A549 treated with dexamethasone at 1 μM for 4 hours (cell line): Measurements from ENCODE around the gene TTC14. TPM values are rescaled to one million over a fixed set of nuclear protein-coding genes. Genes with fewer than 3 reads are reported as not detected.

Source experiments
- total RNA-seq: library from RNA; stranded (reverse); fragments of 200-300 nt; extraction: Qiagen RNA extraction; gene quantifications from 5 replicates; pipeline ENCODE4 v1.2.3, GENCODE V29; 2022

The TTC14 gene, protein sequence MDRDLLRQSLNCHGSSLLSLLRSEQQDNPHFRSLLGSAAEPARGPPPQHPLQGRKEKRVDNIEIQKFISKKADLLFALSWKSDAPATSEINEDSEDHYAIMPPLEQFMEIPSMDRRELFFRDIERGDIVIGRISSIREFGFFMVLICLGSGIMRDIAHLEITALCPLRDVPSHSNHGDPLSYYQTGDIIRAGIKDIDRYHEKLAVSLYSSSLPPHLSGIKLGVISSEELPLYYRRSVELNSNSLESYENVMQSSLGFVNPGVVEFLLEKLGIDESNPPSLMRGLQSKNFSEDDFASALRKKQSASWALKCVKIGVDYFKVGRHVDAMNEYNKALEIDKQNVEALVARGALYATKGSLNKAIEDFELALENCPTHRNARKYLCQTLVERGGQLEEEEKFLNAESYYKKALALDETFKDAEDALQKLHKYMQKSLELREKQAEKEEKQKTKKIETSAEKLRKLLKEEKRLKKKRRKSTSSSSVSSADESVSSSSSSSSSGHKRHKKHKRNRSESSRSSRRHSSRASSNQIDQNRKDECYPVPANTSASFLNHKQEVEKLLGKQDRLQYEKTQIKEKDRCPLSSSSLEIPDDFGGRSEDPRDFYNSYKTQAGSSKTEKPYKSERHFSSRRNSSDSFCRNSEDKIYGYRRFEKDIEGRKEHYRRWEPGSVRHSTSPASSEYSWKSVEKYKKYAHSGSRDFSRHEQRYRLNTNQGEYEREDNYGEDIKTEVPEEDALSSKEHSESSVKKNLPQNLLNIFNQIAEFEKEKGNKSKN
- 12.0 to 17.9 TPM (median 14.3 TPM) in 5 replicates for total RNA-seq

DNA sequence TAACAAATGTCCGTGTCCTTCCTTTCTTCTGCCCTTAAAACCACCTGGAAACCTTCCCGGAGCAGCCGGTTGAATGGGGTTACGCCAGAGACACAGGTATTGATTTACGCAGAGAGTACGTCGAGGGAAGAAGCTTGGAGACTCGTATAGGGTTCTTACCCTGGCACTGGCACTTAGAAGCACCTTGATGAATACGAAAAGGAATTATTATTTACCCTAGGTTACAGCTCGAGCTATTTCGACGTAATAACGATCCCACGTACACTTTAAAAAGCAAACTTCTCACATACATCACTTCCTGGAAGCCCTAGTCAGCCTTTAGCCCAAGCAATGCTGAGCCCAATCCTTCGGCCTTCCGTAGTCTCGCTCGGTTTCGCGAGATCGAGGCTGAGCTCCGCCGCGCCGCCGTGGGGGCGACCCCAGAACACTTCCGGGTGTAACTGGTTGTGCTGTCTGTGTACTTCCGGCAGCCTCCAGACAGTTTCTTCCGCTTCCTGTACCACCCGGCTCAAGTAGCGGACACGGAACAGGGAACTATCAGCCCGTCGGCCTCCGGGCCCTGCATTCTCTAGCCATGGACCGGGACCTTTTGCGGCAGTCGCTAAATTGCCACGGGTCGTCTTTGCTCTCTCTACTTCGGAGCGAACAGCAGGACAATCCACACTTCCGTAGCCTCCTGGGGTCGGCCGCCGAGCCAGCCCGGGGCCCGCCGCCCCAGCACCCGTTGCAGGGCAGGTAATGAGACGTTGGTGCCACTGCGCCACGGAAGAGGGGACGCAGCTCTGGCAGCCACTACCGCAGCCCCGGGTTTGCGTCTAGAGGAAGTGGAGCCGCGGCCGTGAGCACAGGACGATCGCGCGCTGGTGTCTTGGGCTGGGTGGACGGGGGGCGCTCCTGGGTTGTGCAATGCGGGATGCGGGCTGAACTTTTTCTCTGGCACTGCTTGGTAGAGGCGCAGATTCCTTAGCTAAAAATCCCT lies at the start of gene TTC14:
TTC14 (plus strand) TSS at position 476 of the 979 bp plus-strand sequence; CDS start at position 575, 99 bp downstream.

Other genes starting within 250 kb of the TTC14 start
- not detected in 5 replicates for gene CCDC39, start 77.3 kb downstream of the TTC14 start, total RNA-seq